Measurements from ENCODE around the gene ARHGEF12.

Gene ARHGEF12

DNA sequence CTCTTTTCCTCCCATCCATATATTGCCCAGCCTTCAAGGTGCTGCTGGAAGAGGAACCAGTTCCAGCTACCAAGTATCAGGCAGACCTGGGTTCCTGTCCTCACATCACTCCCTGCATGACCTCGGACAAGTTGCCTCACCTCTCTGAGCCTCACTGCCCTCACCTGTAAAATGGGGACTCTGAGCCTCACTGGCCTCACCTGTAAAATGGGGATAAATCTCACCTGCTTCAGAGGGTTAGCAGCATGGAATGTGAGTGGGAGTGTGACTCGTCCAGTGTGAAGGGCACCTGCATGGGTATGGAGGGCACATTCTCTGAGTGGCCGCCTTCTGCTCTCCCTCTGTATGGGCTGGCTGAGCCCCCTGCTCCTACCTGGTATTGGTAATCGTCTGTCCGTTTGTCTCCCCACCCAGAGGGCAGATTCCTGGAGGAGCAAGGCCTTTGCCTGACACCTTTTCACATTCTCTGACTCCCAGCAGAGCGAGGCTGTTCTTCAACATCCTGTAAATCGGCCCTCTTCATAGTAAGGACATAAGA lies 179.0 kb downstream of the ARHGEF12 start:
- DNase-seq (ENCODE audit: low read depth in 2 of 2): no peak

DNA sequence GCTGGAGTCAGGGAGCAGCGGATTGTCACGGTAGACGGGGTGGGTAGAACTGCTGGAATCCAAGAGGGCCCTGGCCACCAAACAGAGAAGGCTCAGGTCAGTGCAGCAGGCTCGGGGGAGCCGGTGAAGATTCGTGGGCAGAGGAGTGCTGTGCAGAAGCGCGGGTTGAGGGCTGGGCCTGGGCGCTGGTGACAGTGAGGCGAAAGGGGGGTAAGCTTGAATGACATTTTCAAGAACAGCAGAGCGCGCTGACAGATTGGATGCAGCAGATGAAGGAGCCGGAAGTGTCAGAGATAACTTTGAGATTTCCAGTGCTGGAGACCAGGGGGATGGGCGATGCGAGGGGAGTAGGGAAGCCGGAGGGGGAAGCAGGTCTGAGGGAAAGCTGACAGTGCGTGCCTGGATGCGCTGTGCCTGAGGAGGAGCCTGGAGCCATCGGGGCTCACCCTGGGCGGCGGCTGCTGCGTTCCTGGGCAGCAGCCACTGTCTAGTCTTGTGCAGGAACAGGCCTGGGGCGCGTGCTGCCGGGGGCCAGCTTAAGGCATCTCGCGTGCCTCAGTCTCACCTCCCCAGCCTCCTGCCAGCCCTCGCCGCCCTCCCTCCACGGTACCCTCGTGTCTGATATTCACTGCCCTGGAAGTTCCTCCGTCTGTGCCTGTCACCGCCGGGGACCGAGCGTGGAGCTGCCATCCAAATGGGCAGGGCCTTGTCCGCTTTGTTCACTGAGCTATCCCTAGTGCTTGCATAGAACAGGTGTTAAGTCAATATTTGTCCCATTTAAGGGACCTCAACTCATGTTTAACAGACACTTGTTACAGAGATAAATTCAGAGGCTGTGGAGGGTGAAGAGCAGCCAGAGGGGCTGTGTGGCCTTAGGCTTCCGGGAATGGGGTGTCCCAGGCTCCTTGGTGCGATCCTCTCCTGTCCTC lies 180.5 kb downstream of the ARHGEF12 start:
- no peak for DNase-seq (ENCODE audit: low read depth in 2 of 2)

- DNase-seq (ENCODE audit: low read depth in 2 of 2): no peak
These were observed 181.2 kb downstream of the ARHGEF12 start for GRCh38 chr11:120517390-120517761.

- no peak for DNase-seq (ENCODE audit: low read depth in 2 of 2)
These were observed 181.6 kb downstream of the ARHGEF12 start for GRCh38 chr11:120517801-120518291.

DNA sequence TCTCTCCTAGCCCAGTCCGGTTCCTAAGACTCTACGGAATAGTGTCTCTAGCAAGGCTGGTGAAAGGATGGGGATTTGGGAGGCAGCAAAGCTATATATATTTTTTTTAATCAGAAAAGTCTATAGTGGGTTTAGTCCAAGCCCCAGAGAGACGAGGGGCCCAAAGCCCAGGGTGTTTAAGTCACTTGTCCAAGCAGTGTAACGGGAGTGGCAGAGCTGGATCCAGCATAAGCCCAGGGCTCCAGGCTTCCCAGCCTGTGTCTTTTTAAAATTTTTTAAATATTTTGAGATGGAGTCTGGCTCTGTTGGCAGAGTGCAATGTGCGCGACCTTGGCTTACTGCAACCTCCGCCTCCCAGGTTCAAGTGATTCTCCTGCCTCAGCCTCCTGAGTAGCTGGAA lies 182.1 kb downstream of the ARHGEF12 start:
- DNase-seq (ENCODE audit: low read depth in 2 of 2): no peak

DNA sequence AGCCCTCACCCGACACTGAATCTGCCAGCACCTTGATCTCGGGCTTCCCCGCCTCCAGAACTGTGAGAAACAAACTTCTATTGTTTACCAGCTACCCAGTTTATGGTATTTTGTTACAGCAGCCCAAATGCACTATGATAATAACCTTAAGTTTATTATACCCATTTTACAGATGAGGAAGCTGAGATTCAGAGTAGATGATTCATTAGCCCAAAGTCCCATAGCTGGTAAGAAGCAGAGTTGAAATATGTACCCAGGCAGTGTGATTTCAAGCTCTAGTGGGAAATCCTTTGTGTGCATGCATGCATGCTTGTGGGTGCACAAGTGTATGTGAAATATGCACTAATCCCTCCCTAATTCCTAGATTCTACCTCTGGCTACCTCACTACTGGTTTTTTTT lies 183.3 kb downstream of the ARHGEF12 start:
- no peak for DNase-seq (ENCODE audit: low read depth in 2 of 2)

DNA sequence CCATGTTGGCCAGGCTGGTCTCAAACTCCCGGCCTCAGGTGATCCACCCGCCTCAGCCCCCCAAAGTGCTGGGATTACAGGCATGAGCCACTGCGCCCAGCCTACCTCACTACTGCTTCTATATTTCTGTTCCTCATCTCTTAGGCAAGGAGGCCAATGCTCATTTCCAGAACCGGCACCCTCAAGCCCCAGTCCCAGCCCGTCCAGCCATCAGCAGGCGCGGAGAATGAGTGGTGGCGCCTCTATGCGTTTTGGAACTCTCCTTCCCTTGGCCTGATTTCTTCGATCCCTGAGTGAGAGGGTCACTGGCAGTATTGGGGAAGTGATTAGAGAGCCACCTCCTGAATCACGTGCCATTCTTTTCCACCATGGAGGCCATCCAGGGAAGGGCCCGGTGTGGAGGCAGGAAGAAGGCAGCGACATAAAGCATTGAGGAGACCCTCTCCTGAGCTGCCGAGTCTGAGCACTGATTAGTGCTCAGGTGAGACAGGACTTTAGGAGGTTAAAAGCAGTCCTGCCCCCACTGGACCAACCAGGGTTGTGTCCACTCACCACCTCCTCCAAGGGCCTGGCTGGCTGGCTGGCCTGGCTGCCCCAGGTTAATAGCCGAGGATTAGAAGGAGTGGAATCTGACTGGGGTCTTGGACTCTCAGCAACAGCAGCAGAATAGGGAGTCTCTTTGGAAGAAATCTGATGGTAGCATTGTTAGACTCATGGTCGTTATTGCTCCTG lies 184.0 kb downstream of the ARHGEF12 start:
- no peak for DNase-seq (ENCODE audit: low read depth in 2 of 2)

- DNase-seq (ENCODE audit: low read depth in 2 of 2): no peak
These were observed 185.0 kb downstream of the ARHGEF12 start for GRCh38 chr11:120521176-120521575.

GRCh38 chr11:120522021-120522420 lies 185.8 kb downstream of the ARHGEF12 start:
- no peak for DNase-seq (ENCODE audit: low read depth in 2 of 2)

- no peak for DNase-seq (ENCODE audit: low read depth in 2 of 2)
These were observed 186.5 kb downstream of the ARHGEF12 start for GRCh38 chr11:120522736-120523135.

DNA sequence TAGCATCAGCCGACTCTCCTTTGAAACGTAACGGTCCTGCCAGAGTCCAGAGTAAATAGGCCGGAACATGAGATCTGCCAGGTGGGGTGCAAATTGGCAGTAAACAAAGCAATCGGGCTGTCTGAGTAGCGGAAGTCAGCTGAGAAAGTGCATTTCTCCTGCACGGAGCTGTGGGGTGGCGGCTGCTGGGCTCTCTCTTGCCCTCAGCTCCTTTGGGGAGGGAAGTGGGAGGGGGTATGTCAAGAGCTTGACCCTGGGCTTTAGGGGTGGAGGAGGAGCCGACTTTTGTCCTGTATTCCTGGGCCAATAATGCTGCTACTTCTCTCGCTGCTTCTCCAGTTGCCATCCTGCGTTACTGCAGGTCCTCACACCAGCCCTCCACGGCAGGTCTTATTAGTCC lies 187.0 kb downstream of the ARHGEF12 start:
- DNase-seq (ENCODE audit: low read depth in 2 of 2): no peak

GRCh38 chr11:120524536-120525085 lies 188.4 kb downstream of the ARHGEF12 start:
- no peak for DNase-seq (ENCODE audit: low read depth in 2 of 2)

DNA sequence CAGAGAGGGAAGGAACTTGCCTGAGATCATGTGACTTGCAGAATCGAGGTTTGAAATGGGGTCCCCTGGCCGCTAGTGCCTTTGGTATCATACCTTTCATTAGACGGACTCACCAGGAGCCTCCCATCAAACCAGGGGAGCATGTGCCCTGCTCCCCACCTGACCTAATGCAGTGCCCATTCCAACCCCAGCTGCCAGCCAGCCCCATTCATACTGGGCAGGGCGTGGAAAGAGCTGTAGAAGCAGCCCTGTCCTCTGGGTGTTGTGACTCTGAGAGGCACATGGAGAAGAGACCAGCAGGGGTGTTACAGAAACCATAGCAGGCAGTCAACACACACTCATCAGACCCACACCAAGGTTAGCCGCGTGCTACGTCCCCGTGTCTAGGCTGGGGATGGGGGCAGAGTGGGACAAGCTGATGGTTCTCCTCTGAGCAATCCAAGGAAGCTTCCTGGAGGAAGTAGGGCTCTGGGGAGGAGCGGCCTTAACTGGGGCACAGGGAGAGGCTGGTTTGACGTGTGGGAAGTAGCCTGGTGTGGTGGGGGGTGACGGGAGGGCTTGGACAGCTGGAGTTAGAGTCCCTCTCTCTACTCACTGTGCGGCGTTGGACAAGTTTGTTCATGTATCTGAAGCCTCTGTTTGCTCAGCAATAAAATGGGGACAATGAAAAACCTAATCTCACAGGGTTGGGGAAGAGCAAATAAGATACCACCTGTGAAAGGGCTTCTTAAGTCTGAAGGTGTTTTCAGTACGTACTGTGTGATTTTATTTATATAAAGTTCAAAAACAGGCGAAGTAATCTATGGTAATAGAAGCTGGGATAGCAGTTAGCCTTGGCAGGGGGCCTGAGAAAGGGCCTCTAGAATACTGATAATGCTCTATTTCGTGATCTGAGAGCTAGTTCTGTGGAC lies 189.3 kb downstream of the ARHGEF12 start:
- DNase-seq (ENCODE audit: low read depth in 2 of 2): no peak

GRCh38 chr11:120526241-120526640 lies 190.0 kb downstream of the ARHGEF12 start:
- DNase-seq (ENCODE audit: low read depth in 2 of 2): no peak

GRCh38 chr11:120527111-120527761 lies 191.0 kb downstream of the ARHGEF12 start:
- DNase-seq (ENCODE audit: low read depth in 2 of 2): no peak

- no peak for DNase-seq (ENCODE audit: low read depth in 2 of 2)
These were observed 192.5 kb downstream of the ARHGEF12 start for GRCh38 chr11:120528749-120529148.

- no peak for DNase-seq (ENCODE audit: low read depth in 2 of 2)
These were observed 193.0 kb downstream of the ARHGEF12 start for GRCh38 chr11:120529214-120529613.

- no peak for DNase-seq (ENCODE audit: low read depth in 2 of 2)
These were observed 193.7 kb downstream of the ARHGEF12 start for GRCh38 chr11:120529911-120530310.

GRCh38 chr11:120532082-120532831 lies 196.0 kb downstream of the ARHGEF12 start:
- DNase-seq (ENCODE audit: low read depth in 2 of 2): no peak

GRCh38 chr11:120532832-120533196 lies 196.6 kb downstream of the ARHGEF12 start:
- no peak for DNase-seq (ENCODE audit: low read depth in 2 of 2)
